Epidermal melanocyte (primary cell): Measurements from ENCODE around the gene H1-8.
A peak's percentile ranks its signal among the peaks of the same experiment; 100 is the strongest.

Source experiments
- DNase-seq: peaks from one replicate; pipeline ENCODE4 v3.0.0; 2011; ENCODE audit warnings: low spot score; ENCODE audit not compliant: insufficient read length

Gene H1-8

GRCh38 chr3:129592381-129593131 is 49.6 kb downstream of the H1-8 start:
- peak; percentile 72 for DNase-seq

GRCh38 chr3:129593230-129593594 is 50.2 kb downstream of the H1-8 start:
- DNase-seq = no peak

- no peak for DNase-seq
Measured at GRCh38 chr3:129593595-129594339, 50.8 kb downstream of the H1-8 start.

- no peak for DNase-seq
Measured at GRCh38 chr3:129594409-129594808, 51.4 kb downstream of the H1-8 start.

GRCh38 chr3:129594907-129595390 is 52.0 kb downstream of the H1-8 start:
- DNase-seq = no peak

- no peak for DNase-seq
Measured at GRCh38 chr3:129595544-129596193, 52.7 kb downstream of the H1-8 start.

- DNase-seq = peak; percentile 79
Measured at GRCh38 chr3:129596194-129597086, 53.5 kb downstream of the H1-8 start.

GRCh38 chr3:129597087-129597999 is 54.4 kb downstream of the H1-8 start:
- DNase-seq = no peak

GRCh38 chr3:129598000-129598381 is 55.0 kb downstream of the H1-8 start:
- no peak for DNase-seq

- no peak for DNase-seq
Measured at GRCh38 chr3:129598484-129598883, 55.5 kb downstream of the H1-8 start.

GRCh38 chr3:129599073-129599472 is 56.1 kb downstream of the H1-8 start:
- DNase-seq = no peak

GRCh38 chr3:129599607-129600006 is 56.6 kb downstream of the H1-8 start:
- DNase-seq = no peak

GRCh38 chr3:129600348-129600747 is 57.4 kb downstream of the H1-8 start:
- DNase-seq = no peak
